Cerebellar nuclear complex (tissue), 1 donor: ENCODE measurements around the gene LIX1.

Source experiments
- DNase-seq, 2 experiments: peaks; one replicate each; lab custom pipeline; 2025; lab: John Stamatoyannopoulos, UW

Gene LIX1

GRCh38 chr5:97074859-97075489 is 67.4 kb downstream of the LIX1 start:
- no peak for DNase-seq

GRCh38 chr5:97073420-97073819 is 69.0 kb downstream of the LIX1 start:
- no peak for DNase-seq

GRCh38 chr5:97072696-97073095 is 69.7 kb downstream of the LIX1 start:
- DNase-seq = no peak

GRCh38 chr5:97071993-97072392 is 70.4 kb downstream of the LIX1 start:
- DNase-seq = no peak

- DNase-seq = no peak
Measured at GRCh38 chr5:97071101-97071500, 71.3 kb downstream of the LIX1 start.

GRCh38 chr5:97070234-97070633 is 72.2 kb downstream of the LIX1 start:
- DNase-seq = no peak

GRCh38 chr5:97067296-97067850 is 75.0 kb downstream of the LIX1 start:
- DNase-seq = no peak

- no peak for DNase-seq
Measured at GRCh38 chr5:97065475-97065874, 76.9 kb downstream of the LIX1 start.

GRCh38 chr5:97063251-97063650 is 79.2 kb downstream of the LIX1 start:
- no peak for DNase-seq

GRCh38 chr5:97062046-97062445 is 80.4 kb downstream of the LIX1 start:
- DNase-seq = no peak

GRCh38 chr5:97056263-97056662 is 86.1 kb downstream of the LIX1 start:
- no peak for DNase-seq

GRCh38 chr5:97049175-97049574 is 93.2 kb downstream of the LIX1 start:
- DNase-seq = no peak

- no peak for DNase-seq
Measured at GRCh38 chr5:97047076-97047475, 95.3 kb downstream of the LIX1 start.

- no peak for DNase-seq
Measured at GRCh38 chr5:97046270-97046982, 96.0 kb downstream of the LIX1 start.

GRCh38 chr5:97044052-97044451 is 98.4 kb downstream of the LIX1 start:
- DNase-seq = no peak

GRCh38 chr5:97043511-97043910 is 98.9 kb downstream of the LIX1 start:
- DNase-seq = no peak

GRCh38 chr5:97042996-97043395 is 99.4 kb downstream of the LIX1 start:
- DNase-seq = no peak
